ENCODE data around the gene MAP6. TPM values are rescaled to one million over a fixed set of nuclear protein-coding genes. Genes with fewer than 3 reads are reported as not detected.

Gene MAP6
- total RNA-seq, 1 experiment from 2014 or later: not detected

DNA sequence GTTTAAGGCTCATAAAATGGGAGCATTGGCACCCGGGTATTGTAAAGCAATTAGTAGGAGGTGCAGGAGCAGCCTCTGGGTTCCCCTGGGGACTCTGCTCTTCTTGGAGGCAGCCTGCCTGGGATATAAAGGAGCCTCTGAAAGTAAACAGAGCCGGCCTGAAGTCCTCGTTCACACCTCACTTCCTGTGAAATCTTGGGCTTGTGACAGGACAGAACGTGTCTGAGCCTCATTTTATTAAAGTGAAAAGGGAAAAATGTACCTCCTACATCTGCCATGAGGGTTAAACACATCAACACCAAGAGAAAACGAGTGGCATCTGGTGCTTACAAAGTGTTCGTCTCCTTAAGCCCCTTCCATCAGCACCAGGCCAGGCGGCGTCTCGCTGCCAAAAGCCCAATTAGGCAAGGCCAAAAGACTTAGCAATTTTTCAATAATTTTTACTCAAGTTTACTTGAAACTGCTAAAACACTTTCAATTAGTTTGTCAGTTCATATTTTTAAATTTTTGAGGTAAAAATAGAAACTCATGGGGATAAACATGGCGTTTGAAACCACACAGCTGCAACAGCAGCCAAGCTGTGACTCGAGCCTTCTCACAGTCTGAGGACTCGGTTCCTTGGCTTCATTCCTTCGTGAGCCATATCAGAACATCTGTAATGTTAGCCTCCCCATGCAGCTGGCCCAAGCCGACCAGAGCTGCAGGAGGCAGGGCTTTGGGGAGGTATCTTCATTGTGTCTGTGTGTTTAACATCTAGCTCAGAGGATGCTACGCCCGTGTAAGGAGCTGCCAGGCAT, 33.6 kb downstream of the MAP6 start:
- H3K9ac ChIP-seq (ENCODE audit: low read length): no peak overlapping the region
- intact Hi-C loops (cut with micrococcal nuclease): no loop called here
- no peak overlapping the region for H3K4me3 ChIP-seq (replicated peaks in 1 of 2; ENCODE audit: low read depth in 1 of 2, low read length in 2 of 2)
- no peak overlapping the region for H2AFZ ChIP-seq (ENCODE audit: low read depth, low read length, poor library complexity, severe bottlenecking)
- no TSS peak for BruUV-seq (replicated peaks)
- H4K20me1 ChIP-seq (ENCODE audit: insufficient read depth): no peaks in the 10 kb centered on the region
- H3K36me3 ChIP-seq (ENCODE audit: control insufficient read depth in 1 of 2, insufficient read depth in 2 of 2, low read length in 2 of 2): no peaks in the 10 kb centered on the region
- ChIA-PET CTCF (no interaction called here), POLR2A (no interaction called here), RAD21 (ENCODE audit: low non-redundant PET in 1 of 2, low total read pairs in 2 of 2, uncharacterized antibody in 2 of 2, unreplicated experiment in 2 of 2) (no interaction called here)
- H3K27me3 ChIP-seq (ENCODE audit: insufficient read depth, low read length): peaks cover 11% of the 10 kb centered on the region
- DNase-seq (ENCODE audit: low read depth, low spot score) (no peak), ATAC-seq (no peak)
- no peak overlapping the region for H3K27ac ChIP-seq (ENCODE audit: low read depth, low read length)
- no peaks in the 10 kb centered on the region for H3K9me3 ChIP-seq (ENCODE audit: control insufficient read depth in 1 of 2, insufficient read depth in 1 of 2, low read depth in 1 of 2, low read length in 2 of 2)
- TF ChIP-seq CEBPB (IDR thresholded peaks at IDR 0.05; ENCODE audit: low read depth) (no peak), SRF (IDR thresholded peaks at IDR 0.05; ENCODE audit: low read depth) (no peak), EZH2 (IDR thresholded peaks at IDR 0.05) (no peak)
- no peaks in the 10 kb centered on the region for H3K9me2 ChIP-seq (ENCODE audit: insufficient read depth)
- H3K4me1 ChIP-seq (ENCODE audit: control insufficient read depth in 1 of 2, insufficient read depth in 2 of 2, low read length in 2 of 2): no peaks in the 10 kb centered on the region
- H3K4me2 ChIP-seq (ENCODE audit: low read length): no peak overlapping the region
- no peaks in the 10 kb centered on the region for H3K79me2 ChIP-seq (ENCODE audit: insufficient read depth, low read length)

DNA sequence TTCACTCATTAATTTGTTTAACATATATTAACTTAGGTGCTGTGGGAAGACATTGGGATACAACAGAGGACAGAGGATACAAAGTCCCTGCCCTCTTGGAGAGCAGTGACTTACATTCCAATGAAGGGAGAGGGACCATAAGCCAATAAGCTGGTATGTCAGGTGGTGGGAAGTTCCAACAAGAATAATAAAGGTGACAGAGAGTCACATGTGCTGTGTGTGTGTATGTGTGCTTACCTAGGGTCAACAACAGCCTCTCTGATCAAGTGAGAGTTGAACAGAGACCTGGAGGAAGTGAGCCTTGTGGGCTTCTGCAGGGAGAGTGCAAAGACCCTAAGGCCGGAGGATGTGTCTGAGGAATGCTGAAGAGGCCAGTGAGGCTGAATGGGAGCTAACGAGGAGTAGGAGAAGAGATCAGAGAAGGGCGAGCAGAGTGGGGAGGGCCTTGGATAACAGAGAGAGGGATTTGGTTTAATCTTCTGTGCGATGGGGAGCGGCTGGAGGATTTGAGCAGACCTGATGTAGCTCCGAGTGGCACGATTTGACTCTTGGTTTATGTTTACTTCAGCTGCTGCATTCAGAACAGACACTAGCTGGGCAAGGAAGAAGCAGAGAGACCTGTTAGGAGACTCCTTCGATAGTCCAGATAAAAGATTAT, 35.3 kb downstream of the MAP6 start:
- no peak for DNase-seq (ENCODE audit: low read depth, low spot score)
- BruUV-seq (replicated peaks): no TSS peak

More for the DNA sequence above, 35.3 kb downstream of the MAP6 start:
- no peak overlapping the region for H3K4me2 ChIP-seq (ENCODE audit: low read length)
- H3K27me3 ChIP-seq (ENCODE audit: insufficient read depth, low read length): peaks cover 11% of the 10 kb centered on the region
- no peak for ATAC-seq
- H3K36me3 ChIP-seq (ENCODE audit: control insufficient read depth in 1 of 2, insufficient read depth in 2 of 2, low read length in 2 of 2): no peaks in the 10 kb centered on the region
- POLR2A ChIA-PET: no interaction called here
- H3K4me1 ChIP-seq (ENCODE audit: control insufficient read depth in 1 of 2, insufficient read depth in 2 of 2, low read length in 2 of 2): no peaks in the 10 kb centered on the region
- no peak overlapping the region for H3K27ac ChIP-seq (ENCODE audit: low read depth, low read length)
- H3K9ac ChIP-seq (ENCODE audit: low read length): no peak overlapping the region
- RAD21 ChIA-PET (ENCODE audit: low non-redundant PET in 1 of 2, low total read pairs in 2 of 2, uncharacterized antibody in 2 of 2, unreplicated experiment in 2 of 2): no interaction called here
- CTCF ChIA-PET: no interaction called here
- H2AFZ ChIP-seq (ENCODE audit: low read depth, low read length, poor library complexity, severe bottlenecking): no peak overlapping the region
- no peaks in the 10 kb centered on the region for H3K9me3 ChIP-seq (ENCODE audit: control insufficient read depth in 1 of 2, insufficient read depth in 1 of 2, low read depth in 1 of 2, low read length in 2 of 2)
- no peaks in the 10 kb centered on the region for H4K20me1 ChIP-seq (ENCODE audit: insufficient read depth)
- no peaks in the 10 kb centered on the region for H3K79me2 ChIP-seq (ENCODE audit: insufficient read depth, low read length)
- intact Hi-C loops (cut with micrococcal nuclease): no loop called here
- H3K4me3 ChIP-seq (replicated peaks in 1 of 2; ENCODE audit: low read depth in 1 of 2, low read length in 2 of 2): no peak overlapping the region
- TF ChIP-seq SP1 (IDR thresholded peaks at IDR 0.05; ENCODE audit: low read depth) (no peak), CBX3 (IDR thresholded peaks at IDR 0.05; ENCODE audit: low read depth) (no peak), CEBPB (IDR thresholded peaks at IDR 0.05; ENCODE audit: low read depth) (no peak), ELF1 (IDR thresholded peaks at IDR 0.05; ENCODE audit: borderline replicate concordance, low read depth) (no peak), FOSL1 (IDR thresholded peaks at IDR 0.05; ENCODE audit: low read depth) (no peak), POLR2AphosphoS5 (IDR thresholded peaks at IDR 0.05; ENCODE audit: low read depth, low read length) (no peak), ZNF274 (IDR thresholded peaks at IDR 0.05; ENCODE audit: low read depth, low read length) (no peak), SRF (IDR thresholded peaks at IDR 0.05; ENCODE audit: low read depth) (no peak), ZFX (IDR thresholded peaks at IDR 0.05) (no peak), EZH2phosphoT487 (IDR thresholded peaks at IDR 0.05; ENCODE audit: borderline replicate concordance) (no peak)
- TF ChIP-seq, protein P1, sequence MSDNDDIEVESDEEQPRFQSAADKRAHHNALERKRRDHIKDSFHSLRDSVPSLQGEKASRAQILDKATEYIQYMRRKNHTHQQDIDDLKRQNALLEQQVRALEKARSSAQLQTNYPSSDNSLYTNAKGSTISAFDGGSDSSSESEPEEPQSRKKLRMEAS (IDR thresholded peaks at IDR 0.05): no peak
- TF ChIP-seq, protein P2, sequence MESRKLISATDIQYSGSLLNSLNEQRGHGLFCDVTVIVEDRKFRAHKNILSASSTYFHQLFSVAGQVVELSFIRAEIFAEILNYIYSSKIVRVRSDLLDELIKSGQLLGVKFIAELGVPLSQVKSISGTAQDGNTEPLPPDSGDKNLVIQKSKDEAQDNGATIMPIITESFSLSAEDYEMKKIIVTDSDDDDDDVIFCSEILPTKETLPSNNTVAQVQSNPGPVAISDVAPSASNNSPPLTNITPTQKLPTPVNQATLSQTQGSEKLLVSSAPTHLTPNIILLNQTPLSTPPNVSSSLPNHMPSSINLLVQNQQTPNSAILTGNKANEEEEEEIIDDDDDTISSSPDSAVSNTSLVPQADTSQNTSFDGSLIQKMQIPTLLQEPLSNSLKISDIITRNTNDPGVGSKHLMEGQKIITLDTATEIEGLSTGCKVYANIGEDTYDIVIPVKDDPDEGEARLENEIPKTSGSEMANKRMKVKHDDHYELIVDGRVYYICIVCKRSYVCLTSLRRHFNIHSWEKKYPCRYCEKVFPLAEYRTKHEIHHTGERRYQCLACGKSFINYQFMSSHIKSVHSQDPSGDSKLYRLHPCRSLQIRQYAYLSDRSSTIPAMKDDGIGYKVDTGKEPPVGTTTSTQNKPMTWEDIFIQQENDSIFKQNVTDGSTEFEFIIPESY (IDR thresholded peaks at IDR 0.05; ENCODE audit: extremely low read depth, insufficient replicate concordance, low read length): no peak
- TF ChIP-seq, protein P3, sequence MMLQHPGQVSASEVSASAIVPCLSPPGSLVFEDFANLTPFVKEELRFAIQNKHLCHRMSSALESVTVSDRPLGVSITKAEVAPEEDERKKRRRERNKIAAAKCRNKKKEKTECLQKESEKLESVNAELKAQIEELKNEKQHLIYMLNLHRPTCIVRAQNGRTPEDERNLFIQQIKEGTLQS (IDR thresholded peaks at IDR 0.05): no peak
- TF ChIP-seq, protein P4, sequence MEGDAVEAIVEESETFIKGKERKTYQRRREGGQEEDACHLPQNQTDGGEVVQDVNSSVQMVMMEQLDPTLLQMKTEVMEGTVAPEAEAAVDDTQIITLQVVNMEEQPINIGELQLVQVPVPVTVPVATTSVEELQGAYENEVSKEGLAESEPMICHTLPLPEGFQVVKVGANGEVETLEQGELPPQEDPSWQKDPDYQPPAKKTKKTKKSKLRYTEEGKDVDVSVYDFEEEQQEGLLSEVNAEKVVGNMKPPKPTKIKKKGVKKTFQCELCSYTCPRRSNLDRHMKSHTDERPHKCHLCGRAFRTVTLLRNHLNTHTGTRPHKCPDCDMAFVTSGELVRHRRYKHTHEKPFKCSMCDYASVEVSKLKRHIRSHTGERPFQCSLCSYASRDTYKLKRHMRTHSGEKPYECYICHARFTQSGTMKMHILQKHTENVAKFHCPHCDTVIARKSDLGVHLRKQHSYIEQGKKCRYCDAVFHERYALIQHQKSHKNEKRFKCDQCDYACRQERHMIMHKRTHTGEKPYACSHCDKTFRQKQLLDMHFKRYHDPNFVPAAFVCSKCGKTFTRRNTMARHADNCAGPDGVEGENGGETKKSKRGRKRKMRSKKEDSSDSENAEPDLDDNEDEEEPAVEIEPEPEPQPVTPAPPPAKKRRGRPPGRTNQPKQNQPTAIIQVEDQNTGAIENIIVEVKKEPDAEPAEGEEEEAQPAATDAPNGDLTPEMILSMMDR (IDR thresholded peaks at IDR 0.05 in 2 of 3, conservative IDR thresholded peaks at IDR 0.05 in 1 of 3; ENCODE audit: borderline replicate concordance in 1 of 3, insufficient read depth in 1 of 3, low read depth in 2 of 3, low read length in 2 of 3): no peak
- H3K9me2 ChIP-seq (ENCODE audit: insufficient read depth): no peaks in the 10 kb centered on the region
